Middle frontal gyrus (tissue), 1 donor: ENCODE results near the gene TP53I13.

ENCODE experiments used
- DNase-seq: peaks from one replicate; pipeline ENCODE4 v3.0.0-alpha.2; 2015; ENCODE audit warnings: low spot score; ENCODE audit errors: extremely low spot score

Gene TP53I13

DNA sequence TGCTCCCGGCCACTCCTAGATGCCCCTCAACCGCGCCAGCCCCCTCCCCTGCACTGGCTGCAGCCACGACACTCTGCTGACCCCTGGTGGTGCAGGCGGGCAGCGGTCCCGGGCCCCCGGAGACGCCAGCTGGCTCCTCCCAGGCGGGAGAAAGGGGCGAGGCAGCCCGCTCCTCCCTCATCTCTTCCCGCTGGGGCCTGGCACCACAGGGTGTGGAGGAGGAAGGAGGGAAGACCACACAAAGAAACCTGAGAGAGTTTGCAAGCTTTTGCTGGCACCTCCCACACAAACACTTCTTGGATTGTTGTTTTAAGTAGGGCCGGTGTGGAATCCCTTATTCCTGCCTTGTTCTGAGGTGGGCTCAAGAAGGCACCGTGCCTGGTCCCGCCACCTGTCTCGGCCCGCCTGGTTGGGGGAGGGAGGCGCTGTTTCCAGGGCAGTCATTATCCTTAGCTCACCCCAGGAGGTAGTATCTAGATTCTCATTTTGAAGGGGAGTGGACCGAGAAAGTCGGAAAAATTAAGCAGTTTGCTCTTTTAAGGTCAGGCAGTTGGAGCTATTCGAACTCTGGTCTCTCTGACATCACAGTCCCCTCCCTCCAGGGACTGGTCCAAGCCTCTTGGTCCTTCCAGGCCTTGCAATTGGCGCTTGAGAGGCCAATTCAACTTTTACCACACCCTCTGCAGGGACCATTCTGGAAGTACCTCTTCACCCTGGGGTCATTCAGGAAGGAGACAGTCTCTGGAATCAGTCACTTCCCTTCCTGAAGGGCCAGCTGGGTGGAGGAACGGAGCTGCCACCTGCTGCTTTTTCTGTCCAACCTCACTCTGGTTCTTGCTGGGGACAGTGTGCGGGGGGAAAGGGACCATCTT is 23.5 kb downstream of the TP53I13 start:
- DNase-seq = peak; percentile 73

DNA sequence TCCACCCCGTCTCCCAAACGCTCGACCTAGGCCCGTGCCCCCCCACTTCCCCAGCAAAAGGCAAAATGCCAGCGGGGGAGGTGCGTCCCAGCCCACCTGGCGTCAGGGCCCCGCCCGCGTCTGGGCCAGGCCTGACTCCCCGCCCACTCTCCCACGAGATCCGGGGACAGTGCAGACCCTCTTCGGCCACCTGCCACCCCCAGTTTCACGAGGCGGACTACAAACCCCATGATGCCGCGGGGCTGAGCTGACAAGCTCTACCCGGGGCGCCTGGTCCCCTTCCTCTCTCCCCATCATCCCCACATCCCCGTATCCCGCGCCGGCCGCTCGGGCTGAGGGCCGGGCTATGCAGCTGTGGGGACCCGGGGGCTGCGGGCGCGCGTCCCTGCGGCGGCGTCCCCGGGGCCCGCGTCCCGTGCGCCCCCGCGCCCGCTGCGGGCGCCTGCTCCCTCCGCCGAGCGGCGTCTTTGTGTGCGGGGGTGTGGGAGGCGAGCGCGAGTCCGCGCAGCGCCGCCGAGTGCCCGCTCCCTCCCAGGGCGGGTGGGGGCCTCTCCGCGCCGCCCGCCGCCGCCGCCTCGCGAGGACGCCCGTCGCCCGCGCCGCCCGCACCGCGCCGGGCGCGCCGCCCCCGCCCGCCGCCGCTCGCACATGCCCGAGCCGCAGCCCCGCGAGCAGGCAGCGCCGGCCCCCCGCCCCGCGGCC is 24.5 kb downstream of the TP53I13 start, which contains the start of gene ANKRD13B:
Gene ANKRD13B (plus strand): TSS at position 283 of the 702 bp plus-strand sequence. CDS start 490 bp downstream, outside the sequence.
- DNase-seq = no peak

GRCh38 chr17:29593591-29594518 is 25.4 kb downstream of the TP53I13 start:
- DNase-seq = no peak

DNA sequence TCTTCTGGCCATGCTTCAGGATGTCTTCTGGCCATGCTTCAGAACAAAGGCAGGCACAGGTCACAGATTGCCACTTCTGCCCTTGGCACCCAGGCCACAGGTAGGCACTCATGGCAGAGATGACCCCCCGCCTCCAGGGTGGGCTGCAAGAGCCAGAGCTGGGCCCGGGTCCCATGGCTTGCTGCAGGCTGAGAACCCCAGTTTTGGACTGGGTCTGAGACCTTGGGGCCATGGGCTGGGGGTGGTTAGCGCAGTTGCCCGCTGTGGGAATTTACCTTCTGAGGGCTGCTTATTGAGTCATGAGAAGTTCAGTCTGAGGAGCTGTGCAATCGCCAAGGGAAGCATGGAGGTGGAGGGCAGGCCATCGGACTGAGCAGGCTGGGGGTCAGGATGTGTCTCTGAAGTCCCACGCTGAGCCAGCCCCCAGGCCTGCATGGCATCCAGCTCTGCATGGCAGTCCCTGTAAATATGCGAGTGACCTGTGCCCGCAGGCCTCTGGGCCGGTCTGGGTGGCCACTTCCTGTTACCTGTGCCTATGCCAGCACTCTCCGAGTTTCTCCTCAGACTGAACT is 26.1 kb downstream of the TP53I13 start:
- DNase-seq = no peak

DNA sequence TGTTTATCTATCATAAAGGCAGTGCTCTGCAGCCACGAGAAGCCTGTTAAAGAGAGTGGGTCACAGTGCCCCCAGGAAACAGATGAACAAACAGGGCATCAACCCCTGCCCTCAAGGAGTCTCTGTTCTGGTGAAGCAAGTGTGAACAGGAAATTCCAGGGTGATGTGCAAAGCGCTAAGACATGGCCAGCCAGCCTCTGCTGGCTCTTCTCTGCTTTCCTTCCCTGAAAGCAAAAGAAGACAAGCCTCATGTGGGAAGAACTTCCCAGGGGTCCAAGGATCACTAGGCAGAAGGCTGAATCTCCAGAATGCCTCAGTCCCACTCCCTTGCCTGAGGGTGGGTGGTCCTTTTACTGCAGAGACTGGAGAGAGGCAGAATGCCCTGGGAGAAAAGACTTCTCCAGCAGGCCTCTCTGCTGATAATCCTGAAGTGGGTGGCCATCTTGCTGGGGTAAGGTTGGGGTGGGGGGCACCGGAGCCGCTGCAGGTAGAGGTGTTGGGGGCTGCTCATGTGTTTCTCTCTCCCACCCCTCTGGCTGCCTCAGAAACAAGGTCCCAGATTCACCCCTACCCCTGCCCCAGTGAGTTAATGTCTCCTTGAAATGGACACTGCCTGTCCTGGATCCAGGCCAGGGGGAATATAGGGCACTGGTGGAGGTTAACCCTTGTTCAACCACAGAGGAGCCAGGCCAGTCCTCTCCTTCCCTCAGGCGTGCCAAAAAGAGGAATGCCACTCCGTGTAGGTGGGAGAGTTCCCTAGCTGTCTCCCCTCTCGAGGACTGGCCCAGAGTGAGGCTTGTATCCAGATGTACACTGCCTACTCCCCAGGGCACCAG is 26.8 kb downstream of the TP53I13 start:
- no peak for DNase-seq

DNA sequence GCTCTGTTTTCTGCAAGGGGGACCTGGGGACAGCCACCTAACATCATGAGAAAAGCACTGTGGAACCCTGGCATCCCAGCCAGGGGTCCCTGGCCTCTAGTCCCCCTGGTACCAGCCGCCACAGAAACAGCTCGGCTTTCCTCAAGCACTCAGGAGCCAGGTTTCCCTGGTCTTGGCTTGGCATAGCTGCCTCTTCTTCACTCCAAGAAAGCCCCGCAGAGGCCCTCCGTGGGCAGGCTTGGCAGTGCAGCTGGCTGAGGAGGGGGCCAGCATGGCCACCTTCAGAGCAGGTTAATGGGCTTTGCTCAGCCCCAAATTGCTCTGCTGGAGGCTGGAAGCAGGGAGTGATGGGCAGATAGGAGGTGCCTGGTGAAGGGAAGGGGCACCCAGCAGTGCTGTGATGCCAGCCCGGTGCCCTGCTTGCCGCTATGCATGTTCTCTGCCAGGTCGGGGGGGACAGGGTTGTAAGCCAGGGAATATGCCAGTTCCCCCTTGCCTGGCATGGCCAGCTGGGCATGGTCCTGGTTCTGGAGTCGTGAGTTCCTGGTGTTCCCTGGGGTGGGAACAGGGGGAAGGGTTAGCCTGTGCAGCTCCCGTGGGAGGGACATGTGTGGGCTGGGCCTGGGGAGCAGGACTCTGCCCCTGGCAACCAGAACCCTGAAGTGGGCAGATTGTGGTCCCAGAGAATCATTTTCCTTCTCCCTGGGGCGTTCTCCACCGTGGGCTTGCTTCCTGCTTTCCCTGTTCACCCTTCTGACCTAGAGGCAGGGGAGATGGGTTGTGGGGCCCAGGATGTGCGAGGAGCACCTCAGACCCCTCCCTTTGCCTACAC is 27.7 kb downstream of the TP53I13 start:
- no peak for DNase-seq

GRCh38 chr17:29596811-29597210 is 28.3 kb downstream of the TP53I13 start:
- DNase-seq = no peak

GRCh38 chr17:29597361-29598172 is 29.1 kb downstream of the TP53I13 start:
- no peak for DNase-seq

DNA sequence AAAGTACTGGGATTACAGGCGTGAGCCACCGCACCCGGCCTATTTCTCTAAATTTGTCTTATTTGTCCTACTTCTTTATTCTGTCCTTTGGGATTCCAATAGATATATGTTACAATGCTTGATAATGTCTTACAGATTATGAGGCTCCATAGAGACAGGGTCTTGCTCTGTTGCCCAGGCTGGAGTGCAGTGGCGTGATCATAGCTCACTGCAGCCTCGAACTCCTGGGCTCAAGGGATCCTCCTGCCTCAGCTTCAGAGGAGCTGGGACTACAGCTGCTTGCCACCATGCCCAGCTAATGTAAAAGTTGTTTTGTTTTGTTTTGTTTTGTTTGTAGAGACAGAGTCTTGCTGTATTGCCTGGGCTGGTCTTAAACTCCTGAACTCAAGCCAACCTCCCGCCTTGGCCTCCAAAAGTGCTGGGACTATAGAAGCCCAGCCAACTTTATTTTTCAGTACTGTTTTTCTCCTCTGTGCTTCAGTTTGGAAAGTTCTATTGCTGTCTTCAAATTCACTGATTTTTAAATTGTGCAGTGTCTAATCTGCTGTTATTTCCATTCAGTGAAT is 34.7 kb downstream of the TP53I13 start:
- no peak for DNase-seq

DNA sequence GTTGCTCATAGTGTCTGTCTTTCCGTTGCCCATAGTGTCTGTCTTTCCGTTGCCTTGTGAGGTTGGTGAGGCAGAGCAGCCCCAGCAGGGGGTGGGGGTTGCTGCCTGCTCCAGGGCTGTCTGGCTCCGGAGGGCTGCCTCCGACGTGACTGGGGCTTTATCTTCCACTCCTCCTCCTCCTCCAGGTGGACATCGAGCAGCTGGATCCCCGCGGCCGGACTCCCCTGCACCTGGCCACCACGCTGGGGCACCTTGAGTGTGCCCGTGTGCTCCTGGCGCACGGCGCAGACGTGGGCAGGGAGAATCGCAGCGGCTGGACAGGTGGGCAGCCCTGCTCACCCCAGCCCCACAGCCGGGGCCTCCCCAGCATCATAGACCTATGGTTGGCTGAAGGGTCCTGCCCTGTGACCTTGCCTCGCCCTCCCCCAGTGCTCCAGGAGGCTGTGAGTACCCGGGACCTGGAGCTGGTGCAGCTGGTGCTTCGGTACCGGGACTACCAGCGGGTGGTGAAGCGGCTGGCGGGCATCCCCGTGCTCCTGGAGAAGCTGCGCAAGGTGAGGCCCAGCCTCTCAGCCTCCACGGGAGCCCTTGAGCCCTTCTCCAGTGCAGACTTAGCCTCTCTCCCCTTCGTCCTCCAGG is 39.2 kb downstream of the TP53I13 start:
- no peak for DNase-seq

DNA sequence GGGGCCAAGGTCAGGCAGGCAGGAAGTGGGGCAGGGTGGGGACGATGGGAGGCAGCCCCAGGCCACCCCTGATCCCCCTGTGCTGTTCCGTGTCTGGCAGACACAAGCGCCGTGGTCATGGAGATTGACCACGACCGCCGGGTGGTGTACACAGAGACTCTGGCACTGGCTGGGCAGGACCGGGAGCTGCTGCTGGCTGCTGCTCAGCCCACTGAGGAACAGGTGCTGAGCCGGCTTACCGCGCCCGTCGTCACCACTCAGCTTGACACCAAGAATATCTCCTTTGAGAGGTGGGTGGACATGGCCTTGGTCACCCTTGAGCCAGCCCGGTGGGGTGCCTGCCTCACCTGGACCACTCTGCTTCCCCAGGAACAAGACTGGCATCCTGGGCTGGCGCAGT is 40.5 kb downstream of the TP53I13 start:
- DNase-seq = no peak

DNA sequence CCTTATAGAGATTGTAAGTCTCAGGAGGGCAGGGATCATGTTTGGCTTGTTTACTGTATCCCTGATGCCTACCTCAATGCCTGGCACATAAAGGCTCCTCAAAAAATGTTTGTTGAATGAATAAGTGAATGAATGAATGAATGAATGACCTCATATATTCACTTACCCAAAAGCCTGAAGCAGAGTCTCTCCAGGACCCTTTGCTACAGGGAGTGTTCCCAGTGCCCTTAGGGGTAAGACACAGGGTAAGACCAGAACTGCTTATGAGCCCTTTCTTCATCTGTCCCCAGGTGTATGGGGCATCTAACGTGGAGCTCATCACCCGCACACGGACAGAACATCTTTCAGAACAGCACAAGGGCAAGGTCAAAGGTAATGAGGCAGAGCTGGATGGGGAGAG is 41.9 kb downstream of the TP53I13 start:
- no peak for DNase-seq

DNA sequence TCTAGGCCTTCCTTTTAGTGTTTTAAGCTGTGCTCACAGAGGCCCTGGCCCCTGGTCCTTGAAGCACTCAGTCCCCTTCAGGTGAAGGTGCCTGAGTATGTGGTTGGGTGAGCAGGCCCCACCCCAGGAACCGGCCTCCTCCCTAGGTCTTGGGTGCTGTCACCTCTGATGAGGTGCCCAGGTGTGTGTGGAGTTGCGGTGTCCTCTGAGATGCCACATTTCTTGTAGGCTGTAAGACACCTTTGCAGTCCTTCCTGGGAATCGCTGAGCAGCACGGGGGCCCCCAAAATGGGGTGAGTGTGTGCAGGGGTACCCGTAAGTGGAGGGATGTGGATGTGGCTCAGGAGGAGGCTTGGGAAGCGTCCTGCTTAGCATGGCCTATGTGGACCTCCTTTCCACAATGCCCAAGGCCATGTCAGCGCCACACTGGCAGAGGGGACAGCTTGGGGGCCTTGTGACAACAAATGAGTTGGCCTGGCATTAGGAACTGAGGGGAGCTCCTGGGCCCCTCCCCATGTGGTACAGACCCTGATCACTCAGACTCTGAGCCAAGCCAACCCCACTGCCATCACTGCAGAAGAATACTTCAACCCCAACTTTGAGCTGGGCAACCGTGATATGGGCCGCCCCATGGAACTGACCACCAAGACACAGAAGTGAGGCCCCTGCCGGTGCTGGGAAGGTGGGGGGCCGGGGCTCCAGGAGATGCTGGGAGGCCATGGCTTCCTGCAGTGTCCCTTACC is 43.0 kb downstream of the TP53I13 start:
- DNase-seq = no peak

- no peak for DNase-seq
These were observed 43.5 kb downstream of the TP53I13 start for GRCh38 chr17:29612094-29612403.

GRCh38 chr17:29612404-29613280 is 44.1 kb downstream of the TP53I13 start:
- no peak for DNase-seq

DNA sequence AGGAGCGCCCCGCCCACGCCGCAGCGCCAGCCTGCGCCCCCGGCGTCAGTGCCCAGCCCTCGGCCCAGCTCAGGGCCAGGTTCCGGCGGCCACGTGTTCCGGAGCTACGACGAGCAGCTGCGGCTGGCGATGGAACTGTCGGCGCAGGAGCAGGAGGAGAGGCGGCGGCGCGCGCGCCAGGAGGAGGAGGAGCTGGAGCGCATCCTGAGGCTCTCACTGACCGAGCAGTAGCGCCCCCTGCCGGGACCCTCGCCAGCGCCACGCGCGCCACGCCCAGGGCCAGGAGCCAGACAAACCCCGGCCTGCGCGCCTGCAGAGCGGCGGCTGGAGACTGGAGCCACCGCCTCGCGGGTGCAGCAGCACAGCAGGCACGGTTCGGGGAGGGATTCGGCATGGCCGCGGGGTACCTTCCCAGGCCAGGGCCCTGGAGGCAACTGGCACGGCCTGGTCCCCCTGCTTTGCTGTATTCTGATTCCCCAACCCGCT is 44.9 kb downstream of the TP53I13 start:
- peak; percentile 85 for DNase-seq
